Ectodermal cell (in vitro differentiated cells): ENCODE results near the gene COPB1.
"Not testable (repeated sequence)": the region's sequence is repeated elsewhere in the genome, so short reads cannot be mapped to it uniquely, and the experiment has no call there.

Source experiments
- H3K27ac ChIP-seq: 2 replicates; pipeline ENCODE4 v1.7.0; 2013; ENCODE audit warnings: mild to moderate bottlenecking, low read depth, low read length; ENCODE audit not compliant: insufficient read depth, poor library complexity, severe bottlenecking
- H3K27me3 ChIP-seq: 2 replicates; pipeline ENCODE4 v1.7.0; 2013; ENCODE audit warnings: mild to moderate bottlenecking, low read length; ENCODE audit not compliant: insufficient read depth, control insufficient read depth, poor library complexity, severe bottlenecking
- H3K36me3 ChIP-seq: one replicate; pipeline ENCODE4 v1.7.0; 2013; ENCODE audit warnings: low read length; ENCODE audit not compliant: control insufficient read depth, insufficient read depth
- H3K4me1 ChIP-seq: one replicate; pipeline ENCODE4 v1.7.0; 2013; ENCODE audit warnings: low read length; ENCODE audit not compliant: control insufficient read depth, insufficient read depth
- H3K4me3 ChIP-seq: 2 replicates; pipeline ENCODE4 v1.7.0; 2013; ENCODE audit warnings: low read depth, low read length, control low read depth; ENCODE audit not compliant: insufficient read depth
- H3K9me3 ChIP-seq: 2 replicates; pipeline ENCODE4 v1.7.0; 2013; ENCODE audit warnings: mild to moderate bottlenecking, low read length, moderate library complexity; ENCODE audit not compliant: control insufficient read depth
- WGBS, 2 experiments: methylation state at CpG; one replicate each; pipeline ENCODE4 v1.1.7; 2013; ENCODE audit warnings: missing lambda C conversion rate in 2 of 2; 5-methylcytosine and 5-hydroxymethylcytosine counted together

COPB1 gene

GRCh38 chr11:14538271-14538925 lies 38.8 kb upstream of the COPB1 start:
- 86 to 89% methylated on average over 4 to 6 of the region's 6 CpGs for WGBS, 2 experiments
- Histone ChIP-seq H3K4me3 (no peak overlapping the region), H3K4me1 (peaks cover 3% of the 10 kb centered on the region), H3K9me3 (no peaks in the 10 kb centered on the region), H3K36me3 (no peaks in the 10 kb centered on the region), H3K27me3 (no peaks in the 10 kb centered on the region), H3K27ac (no peak overlapping the region)

GRCh38 chr11:14537134-14537599 lies 37.6 kb upstream of the COPB1 start:
- H3K27me3 ChIP-seq: no peaks in the 10 kb centered on the region
- no peaks in the 10 kb centered on the region for H3K9me3 ChIP-seq
- no peak overlapping the region for H3K4me3 ChIP-seq
- no peak overlapping the region for H3K27ac ChIP-seq
- WGBS, 2 experiments: 15 to 18% methylated on average over 4 of the region's 5 CpGs
- peaks cover 3% of the 10 kb centered on the region for H3K4me1 ChIP-seq
- H3K36me3 ChIP-seq: no peaks in the 10 kb centered on the region

- WGBS, 2 experiments: 91 to 99% methylated on average over 4 of the region's 4 CpGs
Measured at GRCh38 chr11:14535166-14535565, 35.6 kb upstream of the COPB1 start.

GRCh38 chr11:14529951-14530350 lies 30.3 kb upstream of the COPB1 start:
- Histone ChIP-seq H3K4me1 (no peaks in the 10 kb centered on the region), H3K9me3 (no peaks in the 10 kb centered on the region), H3K27me3 (no peaks in the 10 kb centered on the region), H3K36me3 (no peaks in the 10 kb centered on the region), H3K27ac (no peak overlapping the region), H3K4me3 (no peak overlapping the region)
- WGBS, 2 experiments: 94 to 100% methylated on average over 1 to 2 of the region's 2 CpGs

More at GRCh38 chr11:14535166-14535565, 35.6 kb upstream of the COPB1 start:
- H3K27ac ChIP-seq, H3K9me3 ChIP-seq, H3K36me3 ChIP-seq, H3K4me1 ChIP-seq, H3K4me3 ChIP-seq, H3K27me3 ChIP-seq: not testable (repeated sequence)

GRCh38 chr11:14529321-14529720 lies 29.7 kb upstream of the COPB1 start:
- Histone ChIP-seq H3K27ac (no peak overlapping the region), H3K4me1 (no peaks in the 10 kb centered on the region), H3K27me3 (no peaks in the 10 kb centered on the region), H3K36me3 (no peaks in the 10 kb centered on the region), H3K9me3 (no peaks in the 10 kb centered on the region), H3K4me3 (no peak overlapping the region)
- WGBS, 2 experiments: 84 to 86% methylated on average over 3 of the region's 3 CpGs

- no peak overlapping the region for H3K4me3 ChIP-seq
- H3K27ac ChIP-seq: no peak overlapping the region
- WGBS, 2 experiments: 95 to 100% methylated on average over 1 of the region's 1 CpG
- H3K27me3 ChIP-seq: no peaks in the 10 kb centered on the region
- no peaks in the 10 kb centered on the region for H3K9me3 ChIP-seq
- H3K36me3 ChIP-seq: peaks cover 6% of the 10 kb centered on the region
- H3K4me1 ChIP-seq: peaks cover 5% of the 10 kb centered on the region
Measured at GRCh38 chr11:14522801-14523200, 23.2 kb upstream of the COPB1 start.

- Histone ChIP-seq H3K4me3 (no peak overlapping the region), H3K36me3 (peaks cover 10% of the 10 kb centered on the region), H3K27ac (no peak overlapping the region), H3K27me3 (no peaks in the 10 kb centered on the region), H3K9me3 (no peaks in the 10 kb centered on the region), H3K4me1 (peaks cover 5% of the 10 kb centered on the region)
- WGBS, 2 experiments: no CpG with 5 or more reads among the region's 1 CpG
Measured at GRCh38 chr11:14522245-14522644, 22.6 kb upstream of the COPB1 start.

- Histone ChIP-seq H3K27me3 (no peaks in the 10 kb centered on the region), H3K9me3 (no peaks in the 10 kb centered on the region), H3K27ac (peak overlapping the region; percentile 20), H3K4me1 (peaks cover 5% of the 10 kb centered on the region), H3K4me3 (peak overlapping the region; percentile 98), H3K36me3 (peaks cover 14% of the 10 kb centered on the region)
- 30% methylated on average over 11 of the region's 11 CpGs for WGBS, 2 experiments
Measured at GRCh38 chr11:14520747-14521151, 21.1 kb upstream of the COPB1 start.

- H3K27me3 ChIP-seq: no peaks in the 10 kb centered on the region
- H3K9me3 ChIP-seq: no peaks in the 10 kb centered on the region
- peak within 1 kb of the TSS; percentile 83 for H3K27ac ChIP-seq
- peaks cover 5% of the 10 kb centered on the region for H3K4me1 ChIP-seq
- H3K4me3 ChIP-seq: peak within 1 kb of the TSS; percentile 98
- 0 to 1% methylated on average over 56 of the region's 56 CpGs for WGBS, 2 experiments
- H3K36me3 ChIP-seq: peaks cover 15% of the 10 kb centered on the region
Measured at GRCh38 chr11:14519917-14520746, 20.5 kb upstream of the COPB1 start, which contains the start of gene PSMA1. PSMA1 (minus strand) TSS chr11:14520386; CDS start chr11:14520299, 87 bp downstream.

GRCh38 chr11:14519597-14519916 lies 19.9 kb upstream of the COPB1 start:
- Histone ChIP-seq H3K4me1 (peaks cover 5% of the 10 kb centered on the region), H3K36me3 (peaks cover 21% of the 10 kb centered on the region), H3K27ac (peak overlapping the region; percentile 83), H3K9me3 (no peaks in the 10 kb centered on the region), H3K27me3 (no peaks in the 10 kb centered on the region), H3K4me3 (peak overlapping the region; percentile 98)
- WGBS, 2 experiments: 2 to 3% methylated on average over 9 to 10 of the region's 10 CpGs
